ENCODE results near the gene CD46. TPM values are rescaled to one million over a fixed set of nuclear protein-coding genes. Genes with fewer than 3 reads are reported as not detected.

The CD46 gene
- total RNA-seq, 5 donors from 2014 or later (not counting 1 experiment from before 2014, with no cell fraction given) = 123 to 152 (median 145) TPM

Other genes with a start within 250 kb of the CD46 start
- gene CR1L, start 106.9 kb upstream of the CD46 start, total RNA-seq = under 1 TPM in 2 of 5 donors, not detected in 3; 0.20 to 0.37 TPM
- 1 to 10 TPM in 2 of 5 donors, under 1 TPM in 3; 0.57 to 1.6 (median 0.83) TPM for gene CD34, start 159.1 kb downstream of the CD46 start, total RNA-seq

All from T-cell (primary cell).